ENCODE results near the gene TACSTD2.

DNA sequence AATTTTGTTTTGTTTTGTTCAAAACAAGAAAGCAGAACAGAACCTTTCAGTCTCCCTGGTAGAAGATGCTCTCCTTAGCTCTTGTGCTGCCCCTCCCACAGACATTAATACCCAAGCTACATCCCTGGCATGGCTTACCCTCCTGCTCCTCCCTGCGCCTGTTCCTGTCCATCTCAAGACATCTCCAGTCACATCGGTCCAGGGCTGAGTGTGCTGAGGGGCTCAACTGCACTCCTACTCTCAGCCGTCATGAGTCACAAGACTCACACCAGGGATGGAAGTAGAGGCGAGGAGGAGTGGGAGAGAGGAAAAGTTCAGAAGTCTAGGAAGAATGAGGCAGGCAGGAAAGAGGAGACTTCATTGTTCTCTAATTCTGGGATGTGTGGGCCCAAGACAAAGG, 9.2 kb upstream of the TACSTD2 start:
- no peak for TF ChIP-seq CTCF (IDR thresholded peaks at IDR 0.05)
- TF ChIP-seq POLR2A (IDR thresholded peaks at IDR 0.05) = no peak
